CD4-positive, alpha-beta T cell treated with Interleukin-17A for 4 hours (primary cell): Measurements from ENCODE around the gene DUSP16.
"Not testable (repeated sequence)": the region's sequence is repeated elsewhere in the genome, so short reads cannot be mapped to it uniquely, and the experiment has no call there.

Experiments used
- DNase-seq: peaks from one replicate; pipeline ENCODE4 v3.0.0-alpha.2; 2020; ENCODE audit warnings: mixed read lengths

The DUSP16 gene

GRCh38 chr12:12491606-12492005, 71.1 kb downstream of the DUSP16 start:
- DNase-seq, result no peak

GRCh38 chr12:12488823-12489550, 73.7 kb downstream of the DUSP16 start:
- DNase-seq, result no peak

GRCh38 chr12:12488296-12488695, 74.4 kb downstream of the DUSP16 start:
- DNase-seq, result no peak

- DNase-seq, result no peak
Measured at GRCh38 chr12:12487490-12487889, 75.2 kb downstream of the DUSP16 start.

- no peak for DNase-seq
Measured at GRCh38 chr12:12486661-12487240, 75.9 kb downstream of the DUSP16 start.

GRCh38 chr12:12483438-12483837, 79.2 kb downstream of the DUSP16 start:
- no peak for DNase-seq

- no peak for DNase-seq
Measured at GRCh38 chr12:12482959-12483358, 79.7 kb downstream of the DUSP16 start.

GRCh38 chr12:12482150-12482761, 80.4 kb downstream of the DUSP16 start:
- peak; percentile 61 for DNase-seq

- peak; percentile 36 for DNase-seq
Measured at GRCh38 chr12:12481631-12482030, 81.0 kb downstream of the DUSP16 start.

- no peak for DNase-seq
Measured at GRCh38 chr12:12480074-12480473, 82.6 kb downstream of the DUSP16 start.

- DNase-seq, result no peak
Measured at GRCh38 chr12:12477532-12477890, 85.2 kb downstream of the DUSP16 start.

- DNase-seq, result no peak
Measured at GRCh38 chr12:12476857-12477531, 85.7 kb downstream of the DUSP16 start.

- DNase-seq, result peak; percentile 75
Measured at GRCh38 chr12:12474931-12475795, 87.5 kb downstream of the DUSP16 start.

- peak; percentile 37 for DNase-seq
Measured at GRCh38 chr12:12474471-12474928, 88.2 kb downstream of the DUSP16 start.

GRCh38 chr12:12473223-12473622, 89.4 kb downstream of the DUSP16 start:
- DNase-seq, result no peak

- DNase-seq, result not testable (repeated sequence)
Measured at GRCh38 chr12:12471982-12472961, 90.4 kb downstream of the DUSP16 start.

GRCh38 chr12:12470751-12471306, 91.8 kb downstream of the DUSP16 start:
- no peak for DNase-seq

- DNase-seq, result no peak
Measured at GRCh38 chr12:12469386-12469785, 93.3 kb downstream of the DUSP16 start.

- no peak for DNase-seq
Measured at GRCh38 chr12:12468575-12468974, 94.1 kb downstream of the DUSP16 start.

GRCh38 chr12:12467688-12468261, 94.9 kb downstream of the DUSP16 start:
- DNase-seq, result peak; percentile 61

- DNase-seq, result peak; percentile 66
Measured at GRCh38 chr12:12467264-12467663, 95.4 kb downstream of the DUSP16 start.
